Esophagus mucosa (tissue), 1 donor: Measurements from ENCODE around the gene GJC1. TPM values are rescaled to one million over a fixed set of nuclear protein-coding genes. Genes with fewer than 3 reads are reported as not detected.
A peak's percentile ranks its signal among the peaks of the same experiment; 100 is the strongest.

Source experiments
- ATAC-seq: fragments of 200-7000 bp; cut with Tn5 transposase; one replicate; pipeline ENCODE4 v1.9.1; 2020
- total RNA-seq: library from RNA; stranded (reverse); gene quantifications from one replicate; pipeline ENCODE4 v1.2.4, GENCODE V29; 2023
- donor health status: DM: yes; HTN: yes; CAD: no.

Gene GJC1
- total RNA-seq, 1 donor from 2014 or later: 1.4 TPM

DNA sequence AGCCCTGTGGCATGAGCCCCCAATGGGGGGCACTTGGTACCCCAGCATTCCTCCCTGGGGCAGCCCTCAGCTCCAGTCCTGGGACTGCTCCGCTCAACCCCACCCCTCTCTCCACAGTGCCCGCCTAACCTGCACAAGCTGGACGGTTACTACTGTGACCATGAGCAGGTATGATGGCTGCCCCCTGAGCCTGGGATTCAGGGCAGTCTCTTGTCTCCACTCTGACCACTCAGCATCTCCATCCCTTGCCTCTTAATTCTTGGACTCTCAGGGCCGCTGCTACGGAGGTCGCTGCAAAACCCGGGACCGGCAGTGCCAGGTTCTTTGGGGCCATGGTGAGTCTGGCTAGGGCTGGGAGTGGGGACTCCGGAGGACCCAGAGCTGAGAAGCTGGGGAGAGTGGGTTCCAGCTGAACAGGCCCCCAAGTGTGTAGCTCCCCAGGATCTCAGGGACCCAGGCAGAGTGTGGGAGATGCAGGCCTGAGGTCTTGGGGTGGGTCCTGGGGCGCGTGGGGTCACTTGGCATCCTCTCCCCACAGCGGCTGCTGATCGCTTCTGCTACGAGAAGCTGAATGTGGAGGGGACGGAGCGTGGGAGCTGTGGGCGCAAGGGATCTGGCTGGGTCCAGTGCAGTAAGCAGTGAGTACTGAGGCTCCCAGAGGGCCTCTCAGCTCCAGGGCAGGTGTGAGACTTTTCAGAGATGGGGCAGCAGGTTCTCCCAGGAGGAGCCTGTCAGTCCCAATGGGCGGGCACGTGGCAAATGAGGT lies 53.3 kb downstream of the GJC1 start:
- no peak for ATAC-seq

DNA sequence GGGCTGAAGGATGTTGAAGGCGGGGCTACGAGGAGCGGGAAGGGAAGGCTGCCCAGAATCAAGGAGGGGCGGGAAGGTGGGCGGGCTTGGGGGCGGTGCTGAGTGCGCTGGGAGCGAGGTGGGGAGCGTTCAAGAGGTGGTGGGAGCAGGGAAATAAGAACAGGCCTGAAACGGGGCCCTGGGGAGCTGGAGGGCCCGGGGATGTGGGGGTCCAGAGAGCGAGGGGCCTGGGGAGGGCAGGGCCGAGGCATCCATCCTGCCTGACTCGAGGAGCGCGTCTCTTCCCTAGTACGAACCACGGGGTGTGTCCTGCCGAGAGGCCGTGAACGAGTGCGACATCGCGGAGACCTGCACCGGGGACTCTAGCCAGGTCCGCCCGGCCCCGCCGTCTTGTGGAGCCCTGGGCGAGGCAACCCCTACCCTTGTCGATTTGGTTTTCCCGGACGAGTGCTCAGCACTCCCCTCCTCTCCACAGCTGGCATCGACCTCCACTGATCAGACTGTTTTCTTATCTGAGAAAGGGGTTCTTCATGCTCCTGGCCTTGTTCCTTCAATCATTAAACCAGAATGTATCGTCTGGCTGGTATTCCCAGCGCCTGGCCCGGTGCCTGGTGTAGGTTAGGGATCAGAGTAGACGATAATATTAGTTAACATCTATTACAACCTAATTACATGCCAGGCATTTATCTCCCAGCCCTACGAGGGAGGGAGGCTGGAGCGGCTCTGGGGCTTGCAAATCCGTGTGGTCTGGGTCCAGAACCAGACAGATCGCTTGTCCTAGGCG lies 54.1 kb downstream of the GJC1 start:
- ATAC-seq: peak; percentile 22

DNA sequence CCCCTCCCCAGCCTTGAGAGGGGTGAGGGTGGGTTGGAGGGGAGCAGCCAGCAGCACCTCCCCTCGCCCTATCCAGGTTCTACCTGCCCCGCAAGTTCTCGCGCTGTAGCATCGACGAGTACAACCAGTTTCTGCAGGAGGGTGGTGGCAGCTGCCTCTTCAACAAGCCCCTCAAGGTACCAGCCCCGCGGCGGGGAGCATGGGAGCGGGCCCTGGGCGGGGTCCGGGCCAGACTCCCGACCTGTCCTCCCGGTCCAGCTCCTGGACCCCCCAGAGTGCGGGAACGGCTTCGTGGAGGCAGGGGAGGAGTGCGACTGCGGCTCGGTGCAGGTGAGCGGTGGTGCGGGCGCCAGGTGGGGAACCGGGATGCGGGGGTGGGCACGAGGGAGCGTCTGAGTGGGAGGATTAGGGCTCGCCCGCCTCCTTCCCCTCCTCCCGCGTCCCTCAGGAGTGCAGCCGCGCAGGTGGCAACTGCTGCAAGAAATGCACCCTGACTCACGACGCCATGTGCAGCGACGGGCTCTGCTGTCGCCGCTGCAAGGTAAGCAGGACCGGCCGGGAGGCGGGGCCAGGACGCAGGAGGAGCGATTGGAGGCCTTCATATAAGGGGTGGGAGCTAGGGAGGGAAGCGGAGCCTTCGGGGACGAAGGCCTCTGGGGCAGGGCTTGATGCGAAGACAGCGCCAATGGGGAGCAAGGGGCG lies 54.8 kb downstream of the GJC1 start:
- peak; percentile 96 for ATAC-seq

DNA sequence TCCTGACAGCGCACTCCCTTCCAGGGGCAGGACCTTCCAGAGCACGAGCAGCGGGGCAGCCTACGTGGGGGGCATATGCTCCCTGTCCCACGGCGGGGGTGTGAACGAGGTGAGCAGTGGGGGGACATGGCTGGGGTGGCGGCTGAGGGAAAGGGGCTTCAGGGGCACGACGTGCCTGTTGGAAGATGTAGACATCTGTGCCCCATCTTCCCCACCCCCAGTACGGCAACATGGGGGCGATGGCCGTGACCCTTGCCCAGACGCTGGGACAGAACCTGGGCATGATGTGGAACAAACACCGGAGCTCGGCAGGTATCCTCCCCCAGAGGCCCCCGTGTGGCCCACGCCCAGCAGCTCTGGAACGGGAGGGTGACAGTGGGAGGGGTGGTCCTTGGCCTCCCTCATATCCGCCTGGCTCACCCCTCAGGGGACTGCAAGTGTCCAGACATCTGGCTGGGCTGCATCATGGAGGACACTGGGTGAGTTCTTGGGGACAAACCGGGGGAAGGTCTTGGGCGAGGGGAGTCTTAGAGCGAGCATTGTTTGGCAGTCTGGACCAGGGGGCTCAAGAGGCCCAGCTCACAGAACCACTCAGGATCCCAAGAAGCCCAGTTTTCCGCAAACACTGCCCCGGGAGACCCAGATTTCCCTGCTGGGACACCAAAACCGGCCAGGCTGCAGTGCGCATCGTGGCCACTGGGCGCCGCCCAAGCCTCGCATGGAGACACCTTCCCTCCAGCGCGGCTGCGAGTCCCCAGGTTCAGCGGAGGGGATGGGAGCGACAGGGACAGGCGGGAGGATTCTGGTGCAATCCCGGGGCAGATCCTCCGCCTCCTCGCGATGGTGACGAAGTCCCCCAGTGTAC lies 55.6 kb downstream of the GJC1 start:
- ATAC-seq: peak; percentile 66

DNA sequence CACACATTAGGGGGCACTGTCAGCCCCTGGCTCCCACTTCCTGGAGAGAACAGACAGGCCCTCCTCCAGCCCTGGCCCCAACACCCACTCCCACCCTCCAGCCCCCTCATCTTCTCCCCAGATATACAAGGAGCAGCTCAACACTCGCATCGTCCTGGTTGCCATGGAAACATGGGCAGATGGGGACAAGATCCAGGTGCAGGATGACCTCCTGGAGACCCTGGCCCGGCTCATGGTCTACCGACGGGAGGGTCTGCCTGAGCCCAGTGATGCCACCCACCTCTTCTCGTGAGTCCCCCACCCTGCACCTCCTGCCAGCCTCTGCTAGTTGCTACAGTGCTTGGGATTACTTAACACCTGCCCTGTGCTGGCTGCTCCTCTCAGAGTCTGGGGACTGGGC lies 56.9 kb downstream of the GJC1 start:
- no peak for ATAC-seq

DNA sequence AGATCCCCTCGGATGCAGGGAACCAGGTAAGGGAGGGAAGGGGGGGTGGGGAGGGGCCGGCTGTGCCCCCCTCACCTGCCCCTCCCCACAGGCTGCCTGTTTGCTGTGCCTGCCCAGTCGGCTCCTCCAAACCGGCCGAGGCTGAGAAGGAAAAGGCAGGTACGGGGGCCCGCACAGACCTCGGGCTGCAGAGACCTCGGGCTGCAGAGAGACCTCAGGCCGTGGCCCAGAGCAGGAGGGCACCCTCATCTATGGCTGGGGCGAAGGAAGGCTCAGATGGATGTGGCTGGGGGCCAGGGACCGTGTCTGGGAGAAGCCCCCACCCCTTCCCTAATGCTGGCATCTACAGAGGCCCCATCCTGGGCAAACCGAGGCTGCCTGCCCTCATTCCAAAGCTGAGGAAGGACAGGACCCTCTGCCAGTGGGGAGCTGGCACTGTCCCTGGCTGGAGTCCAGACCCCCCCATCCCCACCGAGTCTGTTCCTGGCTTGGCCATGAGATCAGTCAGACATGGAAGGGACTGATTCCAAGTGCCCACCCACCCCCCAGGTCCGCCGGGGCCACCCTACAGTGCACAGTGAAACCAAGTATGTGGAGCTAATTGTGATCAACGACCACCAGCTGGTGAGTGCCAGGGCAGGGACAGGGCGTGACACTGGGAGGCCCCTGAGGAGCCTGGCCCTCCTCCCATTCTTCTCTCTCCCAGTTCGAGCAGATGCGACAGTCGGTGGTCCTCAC lies 57.6 kb downstream of the GJC1 start:
- ATAC-seq: no peak

DNA sequence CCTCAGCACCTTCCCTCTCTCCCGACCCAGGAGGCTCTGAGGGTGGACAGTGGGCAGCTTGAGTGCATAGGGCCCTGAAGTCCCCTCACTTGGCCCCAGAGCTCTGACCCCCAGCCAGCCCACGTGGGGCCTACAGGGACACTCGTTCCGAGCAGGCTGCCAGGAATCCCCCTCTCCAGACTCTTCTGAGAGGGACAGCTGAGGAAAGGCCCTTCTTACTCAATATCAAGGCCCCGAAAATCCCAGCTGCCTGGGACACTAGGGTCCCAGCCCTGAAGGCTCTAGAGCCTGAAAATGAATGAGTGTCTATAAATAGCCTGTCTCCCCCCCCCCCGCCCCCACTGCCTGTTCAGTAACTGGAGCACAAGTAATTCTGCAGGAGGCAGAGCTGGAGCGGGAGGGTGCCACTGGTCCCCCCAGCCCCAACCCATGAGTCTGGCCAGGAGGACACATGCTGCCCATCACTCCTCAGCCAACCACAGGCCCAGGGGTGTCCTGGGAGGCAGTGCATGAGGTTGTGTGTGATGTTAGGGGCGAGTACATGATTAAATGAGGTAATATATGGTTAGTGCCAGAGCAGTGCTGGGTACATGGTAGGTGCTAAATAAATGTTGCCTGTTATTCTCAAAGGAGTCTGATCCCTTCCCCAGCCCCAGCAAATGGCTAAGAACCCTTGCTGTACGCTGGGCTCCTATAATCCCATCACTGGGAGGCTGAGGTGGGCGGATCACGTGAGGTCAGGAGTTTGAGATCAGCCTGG lies 59.7 kb downstream of the GJC1 start:
- no peak for ATAC-seq

DNA sequence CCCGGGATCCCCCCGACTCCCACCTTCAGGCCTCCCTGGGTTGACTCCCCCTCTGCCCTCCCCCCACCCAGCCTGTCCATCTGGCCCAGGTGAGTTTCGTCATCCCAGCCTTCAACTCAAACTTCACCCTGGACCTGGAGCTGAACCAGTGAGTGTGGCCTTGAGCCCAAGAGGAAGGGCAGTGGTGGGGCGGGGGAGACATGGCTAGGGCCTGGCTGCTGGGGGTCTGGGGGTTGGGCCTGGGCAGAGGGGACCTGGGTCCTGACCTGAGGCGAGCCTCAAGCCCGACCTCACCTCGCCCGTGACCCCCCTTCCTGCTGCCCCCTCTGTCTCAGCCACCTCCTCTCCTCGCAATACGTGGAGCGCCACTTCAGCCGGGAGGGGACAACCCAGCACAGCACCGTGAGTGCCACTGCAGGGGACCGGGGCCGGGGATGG lies 60.4 kb downstream of the GJC1 start:
- no peak for ATAC-seq

DNA sequence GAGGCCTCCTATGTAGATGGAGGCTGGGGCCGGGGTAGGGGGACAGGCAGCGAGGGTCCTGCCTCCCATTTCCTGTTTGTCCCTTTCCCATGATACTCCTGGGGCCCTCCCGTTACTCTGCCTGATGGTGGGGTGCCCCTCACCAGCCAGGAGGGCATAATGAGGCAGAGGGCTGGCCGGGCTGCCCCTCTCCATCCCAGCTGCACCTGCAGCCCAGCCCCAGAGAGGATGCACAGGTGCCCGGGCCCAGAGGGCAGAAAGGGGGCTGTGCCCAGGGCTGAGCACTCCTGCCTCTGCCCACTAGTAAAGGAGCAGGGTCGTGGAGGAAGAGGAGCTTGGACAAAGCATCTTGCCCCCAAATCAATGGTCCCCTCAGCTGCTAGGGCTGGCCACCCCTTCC lies 60.9 kb downstream of the GJC1 start:
- no peak for ATAC-seq

DNA sequence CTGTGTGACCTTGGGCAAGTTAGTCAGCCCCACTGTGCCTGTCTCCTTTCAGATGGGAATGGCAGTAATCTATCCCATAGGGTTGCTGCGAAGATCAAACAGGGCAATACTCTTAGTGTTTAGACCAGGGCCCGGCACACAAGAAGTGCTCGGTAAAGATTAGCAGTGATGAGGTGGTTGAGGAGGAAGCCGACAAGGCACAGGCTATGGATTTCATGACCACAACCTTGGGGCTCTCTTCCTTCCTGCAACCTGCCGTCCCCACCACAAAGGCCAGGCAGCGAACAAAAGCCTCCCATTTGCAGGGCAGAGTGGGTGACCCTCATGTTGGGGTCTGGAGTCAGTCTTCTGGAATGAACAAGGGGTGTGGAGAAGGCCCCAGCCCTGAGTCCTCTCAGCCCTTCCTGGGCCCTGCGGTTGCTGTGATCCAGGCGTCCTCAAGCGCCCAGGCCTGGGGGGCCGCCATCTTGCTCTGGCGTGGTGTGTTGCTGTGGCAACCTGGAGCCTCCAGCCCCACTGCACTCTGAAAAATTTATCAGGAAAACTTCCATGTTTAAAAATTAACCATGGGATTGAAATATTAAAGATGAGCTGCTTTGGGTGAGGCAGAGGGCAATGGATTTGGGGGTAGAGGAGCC lies 61.5 kb downstream of the GJC1 start:
- ATAC-seq: no peak

DNA sequence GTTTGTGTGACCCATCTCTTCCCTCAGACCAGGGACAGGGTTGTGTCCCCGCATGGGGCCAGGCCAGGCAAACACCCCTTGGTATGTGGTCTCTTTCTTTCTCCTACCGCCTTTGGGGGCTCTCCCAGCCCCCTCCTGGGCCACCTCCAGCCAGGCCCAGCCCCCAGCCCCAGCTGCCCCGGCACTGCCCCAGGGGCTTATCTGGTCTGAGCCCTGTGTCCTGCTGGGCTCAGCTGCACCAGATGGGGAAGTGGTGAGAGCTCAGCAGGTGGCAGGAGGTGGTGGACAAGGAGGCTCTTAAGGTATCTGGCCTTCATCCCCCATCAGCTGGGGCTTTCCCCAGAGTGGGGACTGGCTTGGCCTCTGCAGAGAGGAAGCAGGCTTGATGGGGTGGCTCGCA lies 62.6 kb downstream of the GJC1 start:
- no peak for ATAC-seq

DNA sequence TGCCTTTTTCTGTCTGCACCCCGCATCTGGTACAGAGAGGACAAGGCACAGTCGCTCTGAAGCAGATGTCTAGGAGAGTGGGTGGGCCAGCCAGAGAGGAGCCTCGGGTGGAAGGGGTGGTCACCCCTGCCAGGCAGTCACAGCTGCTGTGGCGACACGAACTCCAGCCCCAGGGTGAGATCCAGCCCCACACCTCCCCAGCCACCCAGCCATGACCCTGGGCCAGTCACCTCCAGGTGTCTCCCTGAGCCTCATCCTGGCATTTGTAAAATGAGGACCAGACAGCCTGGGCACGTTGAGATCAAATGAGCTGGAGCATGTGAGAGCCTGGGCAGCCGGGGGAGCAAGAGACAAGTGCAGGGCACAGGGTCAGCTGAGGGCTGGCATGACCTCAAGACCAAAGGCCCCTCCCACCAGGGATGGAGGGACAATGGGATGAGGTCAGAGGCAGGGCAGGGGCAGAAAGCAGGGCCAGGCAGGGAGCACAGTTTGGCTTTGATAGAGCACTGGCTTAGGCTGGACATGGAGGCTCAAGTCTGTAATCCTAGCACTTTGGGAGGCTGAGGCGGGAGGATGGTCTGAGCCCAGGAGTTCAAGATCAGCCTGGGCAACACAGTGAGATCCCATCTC lies 63.6 kb downstream of the GJC1 start:
- no peak for ATAC-seq

DNA sequence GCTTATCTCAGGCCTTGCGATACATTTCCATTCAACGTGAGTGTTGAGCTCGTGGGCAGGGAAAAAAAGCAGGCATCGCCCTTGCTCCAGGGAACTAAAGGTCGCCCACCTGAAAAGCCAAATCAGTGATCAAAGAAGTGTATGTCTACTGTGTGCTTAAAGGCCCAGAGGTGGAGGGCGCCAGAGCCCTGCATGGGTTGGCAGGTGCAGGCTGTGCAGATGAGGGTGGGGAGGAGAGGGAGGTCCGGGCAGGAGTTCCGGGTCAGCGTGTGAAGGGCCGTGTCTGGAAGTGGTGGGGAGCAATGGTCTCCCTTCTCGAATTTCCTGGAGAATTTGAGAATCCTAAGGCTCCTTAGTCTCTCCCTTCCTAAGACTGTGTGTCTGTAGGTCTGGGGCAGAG lies 64.1 kb downstream of the GJC1 start:
- ATAC-seq: no peak

DNA sequence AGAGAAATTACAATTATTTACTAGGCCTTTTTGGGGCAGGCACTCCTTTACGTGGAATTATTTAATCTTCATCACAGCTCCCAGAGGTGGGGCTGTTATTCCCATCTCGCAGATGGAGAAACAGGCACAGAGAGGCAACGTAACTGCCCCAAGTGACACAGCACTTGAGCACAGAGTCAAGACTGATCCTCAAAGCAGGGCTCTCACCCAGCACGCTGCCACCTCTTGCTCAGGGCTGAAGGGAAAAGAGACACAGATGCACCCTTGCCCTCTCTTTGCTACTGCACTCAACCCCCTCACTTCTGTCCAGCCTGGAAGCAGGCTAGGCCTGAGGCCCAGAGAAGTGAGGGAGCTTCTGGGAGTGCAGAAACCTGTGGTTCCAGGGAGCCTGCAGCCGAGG lies 66.9 kb downstream of the GJC1 start:
- ATAC-seq: no peak

DNA sequence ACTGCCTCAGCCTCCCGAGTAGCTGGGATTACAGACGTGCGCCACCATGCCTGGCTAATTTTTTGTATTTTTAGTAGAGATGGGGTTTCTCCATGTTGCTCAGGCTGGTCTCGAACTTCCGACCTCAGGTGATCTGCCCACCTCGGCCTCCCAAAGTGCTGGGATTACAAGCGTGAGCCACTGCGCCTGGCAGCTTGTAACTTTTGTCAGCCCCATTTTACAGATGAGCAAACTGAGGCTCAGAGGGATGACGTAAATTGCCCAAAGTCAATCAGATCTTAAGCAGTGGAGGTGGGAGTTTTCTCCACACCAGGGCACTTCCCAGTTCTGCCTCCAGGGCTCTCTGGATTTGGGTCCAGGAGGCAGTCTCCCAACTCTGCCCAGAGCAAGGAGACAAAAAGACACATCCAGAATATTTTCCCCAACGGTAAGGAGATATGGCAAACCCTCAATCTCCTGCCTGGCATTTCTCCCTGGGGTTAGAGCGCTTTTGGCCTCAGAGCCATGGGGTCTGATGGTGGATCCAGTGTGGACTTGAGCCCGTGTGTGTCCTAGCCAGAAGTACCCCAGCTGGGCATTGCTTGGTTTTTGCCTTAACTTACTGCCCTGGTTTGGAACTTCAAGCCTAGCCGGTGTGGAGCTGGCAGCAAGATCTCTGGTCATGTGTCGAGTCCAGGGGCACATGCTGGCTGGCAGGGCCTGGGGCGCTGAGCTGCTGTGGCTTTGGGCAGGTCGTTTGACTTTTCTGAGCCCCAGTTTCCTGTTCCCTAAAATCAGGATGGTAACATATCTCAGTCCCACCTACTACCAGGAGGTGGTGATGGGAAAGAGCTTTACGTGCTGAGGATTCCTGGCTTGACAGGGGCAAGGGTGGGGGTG lies 67.9 kb downstream of the GJC1 start:
- ATAC-seq: no peak

DNA sequence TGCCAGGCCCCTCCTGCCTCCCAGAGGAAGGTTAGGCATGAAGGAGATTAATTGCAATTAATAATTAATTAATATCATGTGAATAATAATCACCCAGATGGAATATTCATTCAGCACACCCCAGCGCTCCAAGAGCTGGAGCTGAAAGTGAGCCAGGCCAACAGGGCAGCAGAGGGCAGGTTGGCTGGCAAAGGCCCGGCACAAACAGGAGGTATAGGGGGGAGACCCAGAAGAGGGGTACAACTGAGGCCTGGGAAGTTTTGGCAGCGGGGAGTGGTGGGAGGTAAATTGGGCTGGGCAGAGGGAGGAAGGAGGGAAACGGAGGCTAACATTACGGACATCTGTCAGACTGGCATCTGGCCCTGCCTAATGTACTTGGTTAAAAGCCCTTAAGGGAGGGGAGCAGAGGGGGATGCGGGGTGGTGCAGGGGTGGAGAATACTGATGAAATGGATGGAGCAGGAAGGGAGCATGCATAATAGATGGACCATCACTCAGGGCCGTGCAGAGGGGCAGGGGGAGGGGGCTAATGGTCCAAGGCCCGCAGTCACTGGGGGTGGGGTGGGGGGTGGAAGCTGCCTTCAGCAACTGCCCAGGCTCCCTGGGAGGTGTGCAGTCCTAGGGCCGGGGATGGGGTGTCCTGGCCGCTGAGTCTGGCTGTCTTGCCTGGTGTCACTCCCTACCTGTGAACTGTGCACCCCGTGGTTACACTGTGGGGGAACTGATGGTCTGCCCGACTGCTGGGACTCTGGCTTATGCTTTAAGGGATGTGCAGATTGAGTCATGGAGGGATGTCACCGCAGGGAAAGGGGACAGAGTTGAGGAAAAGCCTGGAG lies 69.4 kb downstream of the GJC1 start:
- ATAC-seq: no peak

DNA sequence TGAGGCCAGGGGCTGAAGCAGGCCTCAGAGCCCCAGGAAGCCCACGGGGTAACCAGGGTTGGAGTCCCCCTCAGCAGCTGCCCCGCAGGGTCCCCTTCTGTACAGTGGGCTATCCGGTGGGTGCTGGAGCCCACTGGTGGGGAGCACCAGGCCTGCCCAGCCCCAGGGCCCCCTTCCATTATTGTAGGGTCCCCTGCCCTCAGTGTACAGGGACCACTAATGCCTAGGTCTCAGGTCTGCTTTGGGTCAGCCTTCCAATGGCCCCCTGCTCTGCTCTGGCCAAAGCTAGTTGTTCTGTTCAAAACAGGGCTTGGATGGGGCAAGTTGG lies 70.2 kb downstream of the GJC1 start:
- ATAC-seq: no peak
